Measurements from ENCODE around the gene WWC2. TPM values are rescaled to one million over a fixed set of nuclear protein-coding genes. Genes with fewer than 3 reads are reported as not detected.

WWC2 gene
- total and polyA plus RNA-seq, 2 donors (not counting 3 experiments of a cell fraction or from before 2014, with no cell fraction given), result 12.9 to 52.2 TPM

DNA sequence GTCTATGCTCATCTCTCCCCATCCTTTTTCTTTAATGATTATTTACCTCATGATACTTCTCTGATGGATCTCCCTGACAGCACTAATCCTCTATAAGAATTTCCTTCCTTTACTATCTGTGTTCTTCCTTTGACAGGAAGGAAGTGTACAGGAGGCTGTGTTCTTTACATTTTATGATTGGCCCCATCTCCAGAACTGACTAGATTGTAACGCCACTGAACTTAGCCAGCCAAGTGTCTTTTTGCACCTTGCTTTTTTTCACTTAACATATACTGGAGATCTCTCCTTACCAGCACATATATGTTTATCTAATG, 3.9 kb upstream of the WWC2 start:
- Histone ChIP-seq H3K4me1 (ENCODE audit: control insufficient read depth, extremely low read depth, insufficient read depth, low read length) (peaks cover 8% of the 10 kb centered on the region), H3K36me3 (ENCODE audit: control insufficient read depth in 2 of 2, extremely low read depth in 1 of 2, insufficient read depth in 2 of 2, low read length in 2 of 2) (no peaks in the 10 kb centered on the region), H3K9ac (replicated peaks; ENCODE audit: extremely low read depth, insufficient read depth, low read length) (no peak overlapping the region), H3K9me3 (replicated peaks; ENCODE audit: control insufficient read depth, insufficient read depth, low read length) (no peaks in the 10 kb centered on the region), H3K79me2 (ENCODE audit: control insufficient read depth, insufficient read depth, low read length) (peaks cover 9% of the 10 kb centered on the region), H3K27me3 (ENCODE audit: control insufficient read depth in 2 of 2, insufficient read depth in 2 of 2, low read length in 2 of 2) (no peaks in the 10 kb centered on the region), H2AFZ (ENCODE audit: low read depth, low read length) (no peak overlapping the region), H3K4me2 (ENCODE audit: insufficient read depth, low read length) (no peak overlapping the region), H4K20me1 (replicated peaks; ENCODE audit: control insufficient read depth, extremely low read depth, insufficient read depth, low read length) (no peaks in the 10 kb centered on the region), H3K9me1 (replicated peaks; ENCODE audit: control insufficient read depth, extremely low read depth, insufficient read depth, low read length) (no peaks in the 10 kb centered on the region), H3K27ac (ENCODE audit: insufficient read depth, low read depth, low read length) (no peak overlapping the region), H3K4me3 (replicated peaks in 1 of 3; ENCODE audit: insufficient read depth in 1 of 3, low read depth in 1 of 3, low read length in 3 of 3) (no peak overlapping the region)
- FAIRE-seq, result no peak
- ChIA-PET CTCF (interaction anchor here (5.1 kb wide), 1 partner anchor 22 kb away, joined by 32 read pairs; no protein-coding TSS in a partner anchor), POLR2A (no interaction called here)
- no peak for DNase-seq (ENCODE audit: low read depth, low spot score)
- dilution Hi-C loops (cut with MboI; ENCODE audit: extremely low pct_ligation_motif_present, low sequenced_read_pairs), result loop anchor here (10.0 kb wide), 1 partner anchor 160 kb away; no protein-coding TSS in a partner anchor
- TF ChIP-seq, protein P1, sequence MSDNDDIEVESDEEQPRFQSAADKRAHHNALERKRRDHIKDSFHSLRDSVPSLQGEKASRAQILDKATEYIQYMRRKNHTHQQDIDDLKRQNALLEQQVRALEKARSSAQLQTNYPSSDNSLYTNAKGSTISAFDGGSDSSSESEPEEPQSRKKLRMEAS (IDR thresholded peaks at IDR 0.05; ENCODE audit: insufficient read depth, insufficient read length), result no peak
- TF ChIP-seq GATA2 (IDR thresholded peaks at IDR 0.05; ENCODE audit: insufficient read depth, insufficient read length, low read depth, low read length) (no peak), FOS (IDR thresholded peaks at IDR 0.05; ENCODE audit: borderline replicate concordance, insufficient read depth, low read length) (no peak), POLR2A (IDR thresholded peaks at IDR 0.05; ENCODE audit: low read depth, low read length) (no peak), POLR2AphosphoS5 (IDR thresholded peaks at IDR 0.05; ENCODE audit: insufficient read depth, low read depth, low read length) (no peak), MYC (IDR thresholded peaks at IDR 0.05; ENCODE audit: low read depth, low read length) (no peak), JUN (IDR thresholded peaks at IDR 0.05; ENCODE audit: borderline replicate concordance, insufficient read depth, insufficient read length, low read depth) (no peak), EZH2 (IDR thresholded peaks at IDR 0.05; ENCODE audit: borderline replicate concordance, low read depth, low read length, severe bottlenecking) (no peak)
- TF ChIP-seq, protein P2, sequence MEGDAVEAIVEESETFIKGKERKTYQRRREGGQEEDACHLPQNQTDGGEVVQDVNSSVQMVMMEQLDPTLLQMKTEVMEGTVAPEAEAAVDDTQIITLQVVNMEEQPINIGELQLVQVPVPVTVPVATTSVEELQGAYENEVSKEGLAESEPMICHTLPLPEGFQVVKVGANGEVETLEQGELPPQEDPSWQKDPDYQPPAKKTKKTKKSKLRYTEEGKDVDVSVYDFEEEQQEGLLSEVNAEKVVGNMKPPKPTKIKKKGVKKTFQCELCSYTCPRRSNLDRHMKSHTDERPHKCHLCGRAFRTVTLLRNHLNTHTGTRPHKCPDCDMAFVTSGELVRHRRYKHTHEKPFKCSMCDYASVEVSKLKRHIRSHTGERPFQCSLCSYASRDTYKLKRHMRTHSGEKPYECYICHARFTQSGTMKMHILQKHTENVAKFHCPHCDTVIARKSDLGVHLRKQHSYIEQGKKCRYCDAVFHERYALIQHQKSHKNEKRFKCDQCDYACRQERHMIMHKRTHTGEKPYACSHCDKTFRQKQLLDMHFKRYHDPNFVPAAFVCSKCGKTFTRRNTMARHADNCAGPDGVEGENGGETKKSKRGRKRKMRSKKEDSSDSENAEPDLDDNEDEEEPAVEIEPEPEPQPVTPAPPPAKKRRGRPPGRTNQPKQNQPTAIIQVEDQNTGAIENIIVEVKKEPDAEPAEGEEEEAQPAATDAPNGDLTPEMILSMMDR (IDR thresholded peaks at IDR 0.05; ENCODE audit: extremely low read depth in 1 of 2, insufficient read depth in 1 of 2, low read depth in 1 of 2, low read length in 2 of 2), result no peak
- intact Hi-C loops (cut with micrococcal nuclease), result loop anchor here (5.0 to 10.0 kb wide), 2 partner anchors 410 to 503 kb away; partner anchors contain the start of gene ING2
- no TSS peak for BruUV-seq (replicated peaks)

All from endothelial cell of umbilical vein (primary cell).